GM13977 (cell line): ENCODE data around the gene SPATS2.
"Not testable (repeated sequence)": the region's sequence is repeated elsewhere in the genome, so short reads cannot be mapped to it uniquely, and the experiment has no call there.

Experiments
- DNase-seq: peaks from one replicate; pipeline ENCODE4 v3.0.0; 2012; ENCODE audit warnings: low spot score
- in situ Hi-C: fragments of 300-500 bp; cut with MboI; formaldehyde crosslinking; loops from one replicate; pipeline ENCODE4 v1.12.0; 2022; ENCODE audit warnings: low sequenced_read_pairs, low pct_unique_long_range_greater_than_20kb, mixed read lengths, inconsistent platforms; ENCODE audit not compliant: unreplicated experiment
- TF ChIP-seq, protein P1 (sequence below): IDR thresholded peaks from 2 replicates; pipeline ENCODE4 v1.5.1; 2012; ENCODE audit warnings: mild to moderate bottlenecking, control low read depth; ENCODE audit not compliant: insufficient read depth; ENCODE audit errors: extremely low read depth, missing control alignments

SPATS2 gene

DNA sequence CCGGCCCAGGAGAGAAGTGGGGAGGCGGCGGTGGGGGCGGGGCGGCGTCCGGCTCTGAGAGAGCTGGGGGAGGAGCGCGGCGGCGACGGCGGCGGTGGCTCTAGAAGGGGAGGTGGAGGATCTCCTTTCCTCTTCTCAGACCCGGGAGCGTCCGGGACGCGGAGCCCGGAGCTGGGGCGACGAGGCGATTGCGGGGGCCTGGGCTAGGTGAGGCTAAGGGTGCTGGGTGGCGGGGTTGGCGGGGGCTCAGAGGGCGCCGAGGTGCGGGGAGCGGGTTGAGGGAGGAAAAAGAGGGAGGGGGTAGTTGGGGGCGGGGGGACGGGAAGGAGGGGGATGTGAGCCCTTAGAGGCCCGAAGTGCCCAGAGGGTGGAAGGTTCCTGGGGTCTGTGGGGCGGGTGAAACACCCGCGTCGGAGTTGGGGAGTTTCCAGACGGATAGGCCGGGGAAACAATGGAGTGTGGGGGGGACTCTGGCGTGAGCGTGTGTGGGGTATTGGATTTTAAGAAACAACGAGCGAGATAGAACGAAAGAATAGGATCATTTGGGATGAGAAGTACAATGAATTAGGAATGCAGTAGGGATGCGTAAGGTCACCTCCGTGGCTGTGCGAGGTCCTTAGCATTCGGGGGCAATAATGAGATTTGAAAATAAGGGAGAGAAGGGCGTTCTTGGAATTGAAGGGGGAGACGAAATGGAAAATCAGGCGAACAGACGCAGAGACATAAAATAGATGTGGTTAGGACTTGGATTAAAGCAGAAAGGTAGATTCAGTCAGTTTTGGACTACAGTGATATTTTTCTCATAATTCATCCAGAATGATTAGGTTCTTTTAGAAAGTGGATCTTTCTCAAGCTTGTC lies at the start of gene SPATS2:
TSS of gene SPATS2 (plus strand) at position 82 of the 859 bp plus-strand sequence. CDS start 93,551 bp downstream, outside the sequence.
- in situ Hi-C loops: no loop called here
- no peak for DNase-seq
- TF ChIP-seq, protein P1, sequence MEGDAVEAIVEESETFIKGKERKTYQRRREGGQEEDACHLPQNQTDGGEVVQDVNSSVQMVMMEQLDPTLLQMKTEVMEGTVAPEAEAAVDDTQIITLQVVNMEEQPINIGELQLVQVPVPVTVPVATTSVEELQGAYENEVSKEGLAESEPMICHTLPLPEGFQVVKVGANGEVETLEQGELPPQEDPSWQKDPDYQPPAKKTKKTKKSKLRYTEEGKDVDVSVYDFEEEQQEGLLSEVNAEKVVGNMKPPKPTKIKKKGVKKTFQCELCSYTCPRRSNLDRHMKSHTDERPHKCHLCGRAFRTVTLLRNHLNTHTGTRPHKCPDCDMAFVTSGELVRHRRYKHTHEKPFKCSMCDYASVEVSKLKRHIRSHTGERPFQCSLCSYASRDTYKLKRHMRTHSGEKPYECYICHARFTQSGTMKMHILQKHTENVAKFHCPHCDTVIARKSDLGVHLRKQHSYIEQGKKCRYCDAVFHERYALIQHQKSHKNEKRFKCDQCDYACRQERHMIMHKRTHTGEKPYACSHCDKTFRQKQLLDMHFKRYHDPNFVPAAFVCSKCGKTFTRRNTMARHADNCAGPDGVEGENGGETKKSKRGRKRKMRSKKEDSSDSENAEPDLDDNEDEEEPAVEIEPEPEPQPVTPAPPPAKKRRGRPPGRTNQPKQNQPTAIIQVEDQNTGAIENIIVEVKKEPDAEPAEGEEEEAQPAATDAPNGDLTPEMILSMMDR: no peak

DNA sequence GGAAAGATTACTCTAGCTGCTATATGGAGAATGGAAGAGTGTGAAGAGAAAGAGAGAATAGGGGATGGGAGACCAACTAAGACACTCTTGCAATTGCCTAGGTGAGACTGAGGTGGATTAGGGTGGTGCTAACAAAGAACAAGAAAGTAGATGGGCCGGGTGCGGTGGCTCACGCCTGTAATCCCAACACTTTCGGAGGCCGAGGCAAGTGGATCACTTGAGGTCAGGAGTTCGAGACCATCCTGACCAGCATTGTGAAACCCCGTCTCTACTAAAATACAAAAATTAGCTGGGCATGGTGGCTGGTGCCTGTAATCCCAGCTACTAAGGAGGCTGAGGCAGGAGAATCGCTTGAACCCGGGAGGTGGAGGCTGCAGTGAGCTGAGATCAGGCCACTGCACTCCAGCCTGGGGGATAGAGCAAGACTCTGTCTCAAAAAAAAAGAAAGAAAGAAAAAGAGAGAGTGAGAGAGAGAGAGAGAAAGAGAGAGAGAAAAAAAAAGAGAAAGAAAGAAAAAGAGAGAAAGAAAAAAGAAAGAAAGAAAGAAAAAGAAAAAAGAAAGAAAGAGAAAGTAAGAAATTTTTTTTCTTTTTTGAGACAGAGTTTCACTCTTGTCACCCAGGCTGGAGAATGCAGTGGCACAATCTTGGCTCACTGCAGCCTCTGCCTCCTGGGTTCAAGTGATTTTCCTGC lies 46.7 kb upstream of the SPATS2 start:
- DNase-seq, in situ Hi-C loops: not testable (repeated sequence)

- DNase-seq: no peak
- TF ChIP-seq, protein P1: no peak
- in situ Hi-C loops: no loop called here
Measured at GRCh38 chr12:49322367-49322707, 44.9 kb upstream of the SPATS2 start.

- in situ Hi-C loops: no loop called here
- TF ChIP-seq, protein P1: no peak
- DNase-seq: peak; percentile 98
Measured at GRCh38 chr12:49322708-49323523, 44.3 kb upstream of the SPATS2 start, which contains the start of gene TROAP. TSS of gene TROAP (plus strand) at chr12:49323255. CDS start at chr12:49323609, 354 bp downstream.

- no peak for DNase-seq
- in situ Hi-C loops: no loop called here
- TF ChIP-seq, protein P1: no peak
Measured at GRCh38 chr12:49323524-49324097, 43.7 kb upstream of the SPATS2 start.

GRCh38 chr12:49325606-49326005 lies 41.7 kb upstream of the SPATS2 start:
- no peak for DNase-seq
- in situ Hi-C loops: no loop called here
- TF ChIP-seq, protein P1: no peak
